Hepatocyte (in vitro differentiated cells): ENCODE results near the gene TMEFF2.

Source experiments
- CTCF ChIP-seq: fragments of 200-600 bp; sonication (generic); IDR thresholded peaks from 2 replicates; pipeline ENCODE4 v1.5.1; 2016; ENCODE audit warnings: antibody characterized with exemption, mild to moderate bottlenecking; ENCODE audit not compliant: poor library complexity
- EZH2 ChIP-seq: fragments of 200-600 bp; sonication (generic); IDR thresholded peaks from 2 replicates; pipeline ENCODE4 v1.6.1; 2016; ENCODE audit warnings: antibody characterized with exemption, mild to moderate bottlenecking, borderline replicate concordance
- EZH2phosphoT487 ChIP-seq: fragments of 200-600 bp; sonication (generic); IDR thresholded peaks from one replicate; pipeline ENCODE4 v1.6.1; 2018; ENCODE audit warnings: antibody characterized with exemption, mild to moderate bottlenecking, low read depth, moderate library complexity; ENCODE audit not compliant: unreplicated experiment, severe bottlenecking

- no peak for TF ChIP-seq CTCF
- no peak for TF ChIP-seq EZH2
- TF ChIP-seq EZH2phosphoT487, result no peak
Observed at GRCh38 chr2:192044496-192044895, 150.2 kb downstream of the TMEFF2 start.
